HG02884 (cell line): ENCODE data around the gene PILRB.
A peak's percentile ranks its signal among the peaks of the same experiment; 100 is the strongest.
"Not testable (repeated sequence)": the region's sequence is repeated elsewhere in the genome, so short reads cannot be mapped to it uniquely, and the experiment has no call there.

Source experiments
- ATAC-seq: cut with Tn5 transposase; IDR thresholded peaks from one replicate; pipeline ENCODE4 v1.9.1; 2021; ENCODE audit warnings: mild to moderate bottlenecking, moderate library complexity; ENCODE audit not compliant: unreplicated experiment

Gene PILRB

GRCh38 chr7:100353685-100354330, 4.1 kb upstream of the PILRB start:
- ATAC-seq = no peak

GRCh38 chr7:100356416-100357068, 1.4 kb upstream of the PILRB start:
- ATAC-seq = no peak

- no peak for ATAC-seq
Measured at GRCh38 chr7:100357131-100357561, 771 bp upstream of the PILRB start.

GRCh38 chr7:100358857-100359212, 918 bp downstream of the PILRB start:
- ATAC-seq = no peak

- ATAC-seq = no peak
Measured at GRCh38 chr7:100360135-100360854, 2.4 kb downstream of the PILRB start.

GRCh38 chr7:100363098-100363497, 5.2 kb downstream of the PILRB start:
- no peak for ATAC-seq

GRCh38 chr7:100363797-100364196, 5.9 kb downstream of the PILRB start:
- not testable (repeated sequence) for ATAC-seq

- ATAC-seq = no peak
Measured at GRCh38 chr7:100364480-100364879, 6.6 kb downstream of the PILRB start.

- ATAC-seq = not testable (repeated sequence)
Measured at GRCh38 chr7:100365998-100366367, 8.1 kb downstream of the PILRB start.

- ATAC-seq = no peak
Measured at GRCh38 chr7:100366411-100367250, 8.7 kb downstream of the PILRB start.

GRCh38 chr7:100367251-100367620, 9.3 kb downstream of the PILRB start:
- no peak for ATAC-seq

- ATAC-seq = no peak
Measured at GRCh38 chr7:100367676-100368613, 10.0 kb downstream of the PILRB start.

GRCh38 chr7:100369105-100369504, 11.2 kb downstream of the PILRB start:
- ATAC-seq = peak; percentile 49

- ATAC-seq = no peak
Measured at GRCh38 chr7:100370303-100370702, 12.4 kb downstream of the PILRB start.

GRCh38 chr7:100370746-100371145, 12.8 kb downstream of the PILRB start:
- ATAC-seq = no peak

- no peak for ATAC-seq
Measured at GRCh38 chr7:100371561-100372171, 13.7 kb downstream of the PILRB start.

- no peak for ATAC-seq
Measured at GRCh38 chr7:100372256-100372655, 14.3 kb downstream of the PILRB start.

GRCh38 chr7:100372694-100373093, 14.8 kb downstream of the PILRB start:
- no peak for ATAC-seq

- ATAC-seq = no peak
Measured at GRCh38 chr7:100373261-100373831, 15.4 kb downstream of the PILRB start, which contains the start of gene PILRA. Gene PILRA (plus strand): TSS chr7:100373487. CDS start chr7:100373657, 170 bp downstream.
